GM10266 (cell line): ENCODE results near the gene PIGV.
"Not testable (repeated sequence)": the region's sequence is repeated elsewhere in the genome, so short reads cannot be mapped to it uniquely, and the experiment has no call there.

Source experiments
- DNase-seq: peaks from one replicate; pipeline ENCODE4 v3.0.0; 2012; ENCODE audit errors: extremely low spot score
- CTCF ChIP-seq: IDR thresholded peaks from 2 replicates; pipeline ENCODE4 v1.5.1; 2012; ENCODE audit warnings: mild to moderate bottlenecking, low read depth; ENCODE audit not compliant: control insufficient read depth, insufficient read depth; ENCODE audit errors: missing control alignments

PIGV gene

GRCh38 chr1:26844424-26845196 lies 56.9 kb downstream of the PIGV start:
- TF ChIP-seq CTCF = no peak
- no peak for DNase-seq

- DNase-seq = not testable (repeated sequence)
Observed at GRCh38 chr1:26847826-26848225, 60.1 kb downstream of the PIGV start.
